Epithelial cell of umbilical artery (primary cell): Measurements from ENCODE around the gene S100A14. TPM values are rescaled to one million over a fixed set of nuclear protein-coding genes. Genes with fewer than 3 reads are reported as not detected.

Experiments
- total RNA-seq: library from RNA; depleted of rRNA; stranded (reverse); fragments of >200 nt; gene quantifications from 2 replicates; pipeline ENCODE4 v1.2.3, GENCODE V29; 2014

The S100A14 gene
- not detected in 2 replicates for total RNA-seq

DNA sequence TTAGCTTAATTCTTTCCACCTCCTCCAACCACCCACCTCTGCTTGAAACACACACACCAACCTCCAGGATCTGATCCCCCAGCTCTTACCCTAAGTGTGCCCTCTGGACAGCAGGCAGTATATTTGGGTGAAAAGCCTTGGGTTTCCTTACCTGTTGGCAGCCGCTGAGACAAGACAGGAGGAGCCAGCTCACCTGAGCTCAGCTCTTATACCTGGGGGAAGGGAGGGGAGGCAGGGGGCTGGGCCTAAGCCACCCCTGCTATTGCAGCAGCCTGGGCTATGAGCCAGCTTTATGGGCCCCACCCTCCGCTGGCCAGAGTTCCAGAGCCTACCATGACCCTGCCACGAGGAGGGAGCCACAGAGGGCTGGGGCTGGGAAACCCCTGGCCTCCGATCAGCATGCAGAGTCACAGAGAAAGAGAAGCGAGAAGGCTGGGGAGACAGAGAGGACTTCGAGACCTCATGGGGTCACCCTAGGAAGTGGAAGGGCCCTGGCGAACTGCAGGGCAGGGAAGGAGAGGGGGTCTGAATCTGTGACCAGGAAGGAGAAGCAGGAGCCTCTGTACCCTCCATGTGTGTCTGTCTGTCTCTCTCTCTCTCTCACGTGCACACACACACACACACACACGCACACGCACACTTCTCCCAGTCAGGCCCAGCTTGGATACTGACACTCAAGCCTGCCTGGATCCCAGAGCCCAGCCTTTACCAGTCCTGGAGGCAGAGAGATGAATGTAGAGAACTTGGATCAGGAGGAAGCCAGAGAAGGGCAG is at the start of gene S100A14:
TSS of gene S100A14 (minus strand) at position 182 of the 773 bp plus-strand sequence. CDS start 467 bp downstream, outside the sequence.

DNA sequence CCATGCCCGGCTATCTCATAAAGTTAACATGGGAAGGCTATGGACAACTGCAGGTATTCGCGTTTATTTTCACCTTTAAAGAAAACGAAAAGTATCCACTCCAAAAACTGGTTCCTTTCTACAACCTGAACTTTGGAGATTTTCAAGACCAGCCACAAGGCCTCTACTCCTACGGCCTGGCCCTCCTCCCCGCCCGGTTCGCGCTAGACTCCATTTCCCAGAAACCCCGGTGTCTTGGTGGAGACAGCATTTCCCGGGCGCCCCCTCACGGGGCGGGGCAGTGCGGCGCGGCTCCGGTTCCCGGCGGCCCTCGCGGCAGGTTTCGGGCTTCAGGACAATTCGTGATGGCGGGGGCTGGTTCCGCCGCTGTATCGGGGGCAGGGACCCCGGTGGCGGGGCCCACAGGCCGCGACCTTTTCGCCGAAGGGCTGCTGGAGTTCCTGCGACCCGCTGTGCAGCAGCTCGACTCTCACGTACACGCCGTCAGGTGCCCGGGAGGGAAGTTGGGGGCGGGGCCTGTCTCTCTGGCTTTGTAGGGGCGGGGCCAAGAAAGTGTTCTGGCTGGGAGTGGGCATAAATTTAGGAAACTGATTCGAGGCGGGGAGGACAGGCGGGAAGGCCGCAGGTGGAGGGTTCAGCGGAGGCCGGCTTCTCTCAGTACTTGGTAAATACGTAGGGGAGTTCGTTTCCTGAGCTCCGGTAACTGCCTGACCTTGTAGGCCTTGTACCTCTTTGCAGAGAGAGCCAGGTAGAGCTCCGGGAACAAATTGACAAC is 42.5 kb upstream of the S100A14 start, which contains the start of gene SNAPIN:
TSS of gene SNAPIN (plus strand) at position 304 of the 775 bp plus-strand sequence. CDS start at position 345, 41 bp downstream.

DNA sequence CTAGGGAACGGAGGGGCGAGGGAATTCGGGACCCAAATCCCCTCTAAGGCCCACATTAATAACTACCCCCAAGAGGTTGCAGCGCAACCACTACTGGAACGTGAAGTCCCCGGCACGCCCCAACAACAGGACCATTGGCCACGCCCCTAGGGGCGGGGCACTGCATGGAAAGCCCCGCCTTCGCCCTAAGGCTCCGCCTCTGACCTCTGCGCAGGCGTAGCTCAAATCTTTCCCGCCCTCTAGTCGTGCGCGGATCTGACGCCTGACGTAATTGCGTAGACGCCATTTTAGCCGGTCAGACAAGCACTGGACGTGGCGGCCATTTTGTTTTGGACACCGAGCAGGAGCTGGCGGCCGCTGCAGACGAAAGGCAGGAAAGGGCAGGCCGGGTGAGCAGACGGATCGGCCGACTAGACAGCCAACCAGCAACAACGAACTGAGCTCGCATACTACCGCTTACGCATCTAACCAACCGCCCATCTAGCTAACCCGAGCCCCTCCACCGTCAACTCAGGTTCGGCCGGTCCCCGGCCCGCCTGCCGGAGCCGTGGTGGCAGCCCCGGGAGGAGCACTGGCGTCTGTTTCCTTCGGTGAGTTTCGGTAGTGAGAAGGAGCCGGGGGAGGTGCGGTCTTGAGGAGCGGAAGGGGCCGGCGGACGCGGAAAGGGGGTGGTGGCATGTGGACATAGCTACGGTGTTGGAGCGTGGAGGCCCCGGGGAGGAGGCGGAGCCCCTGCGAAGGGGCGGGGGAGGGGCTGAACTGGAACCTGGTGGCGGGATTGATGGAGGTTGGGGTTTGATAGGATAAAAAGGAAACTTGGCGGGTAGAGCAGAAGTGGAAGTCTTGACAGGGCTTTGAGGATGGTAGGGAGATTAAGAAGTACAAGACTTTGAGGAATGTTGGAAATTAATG is 17.9 kb upstream of the S100A14 start, which contains the start of gene CHTOP:
TSS of gene CHTOP (plus strand) at position 313 of the 912 bp plus-strand sequence. CDS start 2,523 bp downstream, outside the sequence.

DNA sequence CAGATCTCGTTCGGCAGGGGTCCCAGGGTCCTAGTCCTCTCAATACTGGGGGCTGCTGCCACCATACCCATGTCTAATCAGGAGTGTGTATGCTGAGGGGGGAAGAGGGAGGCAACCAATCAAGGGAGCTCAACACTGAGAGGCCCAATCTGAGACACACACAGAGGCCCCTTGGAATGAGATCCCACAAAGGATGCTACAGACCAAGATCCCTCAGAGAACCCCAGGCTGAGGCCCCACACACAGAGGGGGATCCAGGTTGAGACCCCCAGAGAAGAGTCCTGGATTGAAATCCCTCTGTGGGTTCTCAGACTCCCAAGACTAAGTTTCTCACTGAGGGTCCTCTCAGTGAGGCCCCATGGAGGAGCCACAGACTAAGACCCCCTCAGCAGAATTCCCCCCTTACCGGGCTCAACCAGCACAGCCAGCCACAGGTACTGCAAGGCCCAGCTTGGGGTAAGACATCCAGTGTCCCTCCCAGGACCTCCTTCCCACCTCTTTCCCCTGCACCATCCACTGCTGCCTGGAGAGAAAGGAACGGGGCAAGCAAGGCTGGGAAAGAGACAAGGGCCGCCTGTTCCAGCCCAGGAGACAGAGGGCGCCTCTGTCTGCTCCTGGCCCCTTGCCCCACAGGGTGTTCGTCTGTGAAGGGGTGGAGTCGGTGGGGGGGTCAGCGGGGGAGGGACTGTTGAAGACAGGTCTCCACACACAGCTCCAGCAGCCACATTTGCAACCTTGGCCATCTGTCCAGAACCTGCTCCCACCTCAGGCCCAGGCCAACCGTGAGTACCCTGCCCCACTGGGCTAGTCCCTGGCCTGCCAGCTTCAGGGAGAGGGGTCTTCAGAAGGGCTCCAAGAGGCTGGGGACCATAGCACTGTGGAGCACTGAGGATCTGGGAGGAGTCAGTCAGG is 11.8 kb upstream of the S100A14 start, which contains the start of gene S100A1:
TSS of gene S100A1 (plus strand) at position 720 of the 912 bp plus-strand sequence. CDS start 2,088 bp downstream, outside the sequence.

DNA sequence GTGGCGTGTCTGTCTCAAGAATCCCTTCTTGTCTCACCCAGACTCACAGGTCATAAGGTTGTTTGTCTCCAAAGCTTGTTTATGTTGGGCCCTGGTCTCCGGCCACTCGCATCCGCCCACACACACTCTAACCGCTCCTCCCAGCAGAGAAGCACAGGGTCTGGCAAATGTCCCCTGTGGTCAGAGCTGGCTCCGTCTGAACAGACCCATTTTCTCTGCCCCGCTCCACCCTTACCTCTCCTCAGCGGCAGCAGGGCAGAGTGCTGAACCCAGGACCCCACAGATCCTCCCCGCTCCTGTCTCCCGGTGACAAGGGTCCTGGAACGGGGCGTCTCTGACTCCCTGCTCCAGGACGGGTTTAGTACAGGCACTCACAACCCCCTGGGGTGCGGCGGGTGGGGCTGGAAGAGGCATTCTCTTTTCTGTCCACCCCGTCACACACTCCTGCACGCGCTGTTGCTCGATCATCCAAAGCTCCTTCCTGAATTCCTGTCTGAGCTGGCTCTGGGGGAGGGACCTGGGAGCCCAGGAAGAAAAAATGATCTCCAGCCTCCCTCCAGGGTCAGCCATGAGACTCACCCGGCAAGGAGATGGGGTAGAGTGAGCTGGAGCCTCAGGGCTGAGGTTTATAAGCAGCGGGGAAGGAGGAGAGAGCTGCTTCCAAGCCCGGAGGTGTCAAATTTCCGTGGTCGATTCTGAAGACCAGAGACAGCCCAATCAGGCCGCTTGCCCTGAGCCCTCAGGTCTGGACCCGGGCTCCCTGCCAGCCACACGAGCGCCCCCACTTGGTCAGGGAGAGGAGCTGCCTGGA is 11.0 kb upstream of the S100A14 start, which contains the start of gene S100A13:
TSS of gene S100A13 (minus strand) at position 602 of the 811 bp plus-strand sequence. CDS start 1,033 bp downstream, outside the sequence.

DNA sequence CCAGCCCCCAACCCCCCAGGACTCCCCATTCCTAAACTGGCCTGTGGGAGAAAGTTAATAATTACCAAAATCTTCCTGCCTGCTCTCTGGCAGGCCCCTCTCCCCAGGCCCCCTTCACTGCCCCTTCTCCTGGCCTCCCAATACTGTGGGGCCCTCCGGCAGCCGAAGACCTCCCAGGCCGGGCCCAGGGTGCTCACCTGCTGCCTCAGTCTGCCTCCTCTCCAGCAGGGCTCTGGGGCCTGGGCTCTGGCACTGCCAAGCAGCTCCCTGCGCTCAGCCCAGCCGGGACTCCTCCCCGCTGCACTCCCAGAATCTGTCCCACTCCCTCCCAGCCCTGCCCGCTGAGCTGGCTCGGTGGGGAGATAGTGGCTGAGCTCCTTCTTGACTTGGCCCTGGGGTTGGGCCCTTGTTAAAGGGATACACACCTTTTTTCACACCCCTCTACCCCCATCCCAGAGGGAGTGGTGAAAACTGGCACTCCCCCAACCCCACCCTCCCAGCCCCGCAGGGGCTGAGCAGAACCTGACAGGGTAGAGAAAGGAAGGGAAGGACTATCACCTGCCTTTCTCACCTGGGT is 3.3 kb downstream of the S100A14 start, which contains the start of gene S100A16:
TSS of gene S100A16 (minus strand) at position 383 of the 577 bp plus-strand sequence. CDS start 4,986 bp downstream, outside the sequence.

DNA sequence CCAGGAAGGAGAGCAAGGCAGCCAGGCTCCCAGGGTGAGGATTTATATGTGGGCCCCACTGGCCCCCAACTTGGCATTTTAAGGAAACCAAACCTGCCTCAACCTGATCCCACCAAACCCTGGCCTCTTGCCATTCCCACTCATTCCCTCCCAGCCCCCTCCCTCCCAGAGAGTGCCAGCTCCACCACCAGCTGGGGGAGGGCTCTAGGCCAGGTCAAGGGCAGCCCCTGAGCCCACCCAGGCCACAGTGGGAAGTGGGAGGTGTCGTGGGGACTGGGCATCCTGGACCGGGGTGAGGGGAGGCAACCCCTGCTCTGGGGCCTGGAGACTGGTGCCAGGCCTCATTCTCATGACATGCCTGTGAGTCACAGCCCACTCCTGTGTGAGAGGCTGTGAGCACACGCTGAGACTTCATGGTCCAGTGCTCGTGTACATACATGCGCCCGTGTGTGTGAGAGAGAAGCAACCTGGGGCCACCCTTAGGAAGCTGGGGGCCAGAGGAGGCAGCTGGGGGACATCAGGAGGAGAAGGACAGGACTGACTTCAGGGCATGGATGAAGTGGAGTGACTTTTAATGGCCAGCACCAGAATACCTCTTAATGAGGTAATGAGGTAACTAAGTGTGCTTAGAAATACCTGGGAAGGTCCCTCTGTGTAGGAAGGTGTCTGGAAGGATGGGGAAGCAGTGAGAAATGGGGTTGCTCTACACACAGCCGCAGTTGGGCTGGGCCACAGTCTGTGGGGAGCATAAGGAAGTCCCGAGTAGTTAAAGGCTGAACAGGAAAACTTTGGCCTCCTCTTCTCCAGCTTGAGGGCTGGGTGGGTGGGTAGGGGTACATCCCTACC is 50.4 kb downstream of the S100A14 start, which contains the start of gene S100A2:
TSS of gene S100A2 (minus strand) at position 316 of the 846 bp plus-strand sequence. CDS start 1,967 bp downstream, outside the sequence.

Other genes with a start within 250 kb of the S100A14 start
- gene S100A12, start 240.7 kb downstream of the S100A14 start, total RNA-seq = not detected in 2 replicates
- gene S100A8, start 225.3 kb downstream of the S100A14 start, total RNA-seq = not detected in 2 replicates
- not detected in 2 replicates for gene S100A7A, start 199.8 kb downstream of the S100A14 start, total RNA-seq
- not detected in 2 replicates for gene S100A7, start 155.7 kb downstream of the S100A14 start, total RNA-seq
- gene S100A6, start 80.3 kb downstream of the S100A14 start, total RNA-seq = 410 and 1,438 TPM in 2 replicates
- gene S100A5, start 75.4 kb downstream of the S100A14 start, total RNA-seq = not detected in 2 replicates
- 5.8 and 7.9 TPM in 2 replicates for gene S100A4, start 70.5 kb downstream of the S100A14 start, total RNA-seq
- 0.30 and 0.97 TPM in 2 replicates for gene S100A3, start 67.1 kb downstream of the S100A14 start, total RNA-seq
- 2.9 and 4.0 TPM in 2 replicates for gene S100A2, start 50.5 kb downstream of the S100A14 start, total RNA-seq
- 470 and 513 TPM in 2 replicates for gene S100A16, start 3.2 kb downstream of the S100A14 start, total RNA-seq
- 143 and 172 TPM in 2 replicates for gene S100A13, start 11.2 kb upstream of the S100A14 start, total RNA-seq
- gene S100A1, start 12.1 kb upstream of the S100A14 start, total RNA-seq = not detected in 2 replicates
- gene CHTOP, start 17.7 kb upstream of the S100A14 start, total RNA-seq = 26.3 and 34.0 TPM in 2 replicates
- 57.2 and 74.3 TPM in 2 replicates for gene SNAPIN, start 42.4 kb upstream of the S100A14 start, total RNA-seq
- 348 and 363 TPM in 2 replicates for gene ILF2, start 54.7 kb upstream of the S100A14 start, total RNA-seq
- gene NPR1, start 62.4 kb upstream of the S100A14 start, total RNA-seq = 2.6 and 6.7 TPM in 2 replicates
- gene INTS3, start 111.7 kb upstream of the S100A14 start, total RNA-seq = 21.4 and 26.3 TPM in 2 replicates
- gene SLC27A3, start 159.1 kb upstream of the S100A14 start, total RNA-seq = 13.8 and 19.8 TPM in 2 replicates